GM23338 (cell line): ENCODE results near the gene PHETA2. TPM values are rescaled to one million over a fixed set of nuclear protein-coding genes. Genes with fewer than 3 reads are reported as not detected.

ENCODE experiments used
- ATAC-seq: fragments of 200-7000 bp; cut with Tn5 transposase; 3 replicates; pipeline ENCODE4 v1.9.1; 2020
- DNase-seq: peaks from one replicate; pipeline ENCODE4 v3.0.0-alpha.2; 2015; ENCODE audit warnings: low spot score
- H2AFZ ChIP-seq: fragments of 200-600 bp; sonication (generic); 2 replicates; pipeline ENCODE4 v1.8.0; 2016; ENCODE audit warnings: antibody characterized with exemption, mild to moderate bottlenecking, moderate library complexity
- H3F3A ChIP-seq: fragments of 200-600 bp; sonication (generic); replicated peaks from 2 replicates; pipeline ENCODE4 v1.8.0; 2017; ENCODE audit warnings: antibody characterized with exemption, mixed run types, low read depth
- H3K27ac ChIP-seq: fragments of 200-600 bp; sonication (generic); 2 replicates; pipeline ENCODE4 v1.6.1; 2016; ENCODE audit warnings: low read depth
- H3K27me3 ChIP-seq: fragments of 200-600 bp; sonication (generic); 2 replicates; pipeline ENCODE4 v1.8.0; 2016; ENCODE audit warnings: mild to moderate bottlenecking, mixed run types, moderate library complexity; ENCODE audit not compliant: insufficient read depth
- H3K36me3 ChIP-seq: fragments of 200-600 bp; sonication (generic); 2 replicates; pipeline ENCODE4 v1.8.0; 2016; ENCODE audit warnings: mild to moderate bottlenecking; ENCODE audit not compliant: insufficient read depth
- H3K4me1 ChIP-seq: fragments of 200-600 bp; sonication (generic); 2 replicates; pipeline ENCODE4 v1.8.0; 2016; ENCODE audit warnings: mild to moderate bottlenecking, moderate library complexity; ENCODE audit not compliant: insufficient read depth
- H3K4me2 ChIP-seq: fragments of 200-600 bp; sonication (generic); 2 replicates; pipeline ENCODE4 v1.7.1; 2017; ENCODE audit warnings: mixed run types
- H3K4me3 ChIP-seq: fragments of 200-600 bp; sonication (generic); 2 replicates; pipeline ENCODE4 v1.6.1; 2016; ENCODE audit warnings: mixed run types
- H3K79me2 ChIP-seq: fragments of 200-600 bp; sonication (generic); replicated peaks from 2 replicates; pipeline ENCODE4 v1.8.0; 2017; ENCODE audit warnings: mild to moderate bottlenecking; ENCODE audit not compliant: insufficient read depth
- H3K9me2 ChIP-seq: fragments of 200-600 bp; sonication (generic); 2 replicates; pipeline ENCODE4 v1.8.0; 2017; ENCODE audit not compliant: insufficient read depth
- H4K20me1 ChIP-seq: fragments of 200-600 bp; sonication (generic); replicated peaks from 2 replicates; pipeline ENCODE4 v1.8.0; 2017; ENCODE audit warnings: mild to moderate bottlenecking; ENCODE audit not compliant: insufficient read depth
- H3K27ac Mint-ChIP-seq: 2 replicates; pipeline ENCODE4 v1.8.0; 2020; ENCODE audit warnings: inconsistent platforms, mild to moderate bottlenecking, moderate library complexity, mixed read lengths
- H3K27me3 Mint-ChIP-seq: 3 replicates; pipeline ENCODE4 v1.8.0; 2022; ENCODE audit warnings: low read depth, mild to moderate bottlenecking, moderate library complexity, mixed read lengths, inconsistent platforms; ENCODE audit not compliant: insufficient read depth, poor library complexity
- H3K36me3 Mint-ChIP-seq: 3 replicates; pipeline ENCODE4 v1.8.0; 2021; ENCODE audit warnings: low read depth, mild to moderate bottlenecking, inconsistent platforms, moderate library complexity, mixed read lengths
- H3K4me1 Mint-ChIP-seq: 3 replicates; pipeline ENCODE4 v1.8.0; 2020; ENCODE audit warnings: mild to moderate bottlenecking, inconsistent platforms, mixed read lengths
- H3K4me3 Mint-ChIP-seq: 3 replicates; pipeline ENCODE4 v1.8.0; 2021; ENCODE audit warnings: moderate library complexity, mild to moderate bottlenecking, inconsistent platforms, mixed read lengths
- H3K9me3 Mint-ChIP-seq: 3 replicates; pipeline ENCODE4 v1.8.0; 2020; ENCODE audit warnings: moderate library complexity, mild to moderate bottlenecking, inconsistent platforms, mixed read lengths
- CREB1 ChIP-seq: fragments of 250-450 bp; sonication (Bioruptor Pico); IDR thresholded peaks from 2 replicates; pipeline ENCODE4 v1.5.0; 2020; ENCODE audit warnings: low read depth, mild to moderate bottlenecking, moderate library complexity
- CTCF ChIP-seq, 2 experiments: fragments of 200-600 bp in 1 of 2; sonication (generic) in 1 of 2; conservative IDR thresholded peaks; 2 replicates each; pipeline versions ENCODE4 v1.5.1 to v1.6.1; 2016 to 2017; ENCODE audit warnings: antibody characterized with exemption in 2 of 2, low read depth in 2 of 2, mild to moderate bottlenecking in 2 of 2, moderate library complexity in 1 of 2
- ETS1 ChIP-seq: IDR thresholded peaks from 2 replicates; pipeline ENCODE4 v1.6.1; 2016; ENCODE audit warnings: antibody characterized with exemption
- EZH2 ChIP-seq: fragments of 200-600 bp; sonication (generic); IDR thresholded peaks from one replicate; pipeline ENCODE4 v1.8.0; 2017; ENCODE audit warnings: antibody characterized with exemption, mild to moderate bottlenecking, low read depth; ENCODE audit not compliant: unreplicated experiment
- EZH2phosphoT487 ChIP-seq: fragments of 200-600 bp; sonication (generic); IDR thresholded peaks from one replicate; pipeline ENCODE4 v1.8.1; 2018; ENCODE audit warnings: antibody characterized with exemption; ENCODE audit not compliant: unreplicated experiment
- JUNB ChIP-seq: IDR thresholded peaks from one replicate; pipeline ENCODE4 v1.6.1; 2016; ENCODE audit warnings: antibody characterized with exemption; ENCODE audit not compliant: unreplicated experiment
- NANOG ChIP-seq: IDR thresholded peaks from 2 replicates; pipeline ENCODE4 v1.6.1; 2016; ENCODE audit warnings: antibody characterized with exemption, borderline replicate concordance
- POLR2AphosphoS5 ChIP-seq: IDR thresholded peaks from 2 replicates; pipeline ENCODE4 v1.6.1; 2016; ENCODE audit warnings: antibody characterized with exemption, low read depth
- REST ChIP-seq: IDR thresholded peaks from one replicate; pipeline ENCODE4 v1.6.1; 2018; ENCODE audit warnings: antibody characterized with exemption; ENCODE audit not compliant: unreplicated experiment
- STAT1 ChIP-seq: IDR thresholded peaks from one replicate; pipeline ENCODE4 v1.6.1; 2016; ENCODE audit warnings: antibody characterized with exemption; ENCODE audit not compliant: unreplicated experiment
- ZNF114 ChIP-seq: fragments of 250-450 bp; sonication (Bioruptor Pico); IDR thresholded peaks from 2 replicates; pipeline ENCODE4 v1.5.0; 2020; ENCODE audit warnings: mild to moderate bottlenecking, moderate library complexity
- ZNF331 ChIP-seq: fragments of 250-450 bp; sonication (Bioruptor Pico); IDR thresholded peaks from 2 replicates; pipeline ENCODE4 v1.5.0; 2020; ENCODE audit warnings: low read depth, mild to moderate bottlenecking, moderate library complexity
- ZNF462 ChIP-seq: fragments of 250-450 bp; sonication (Bioruptor Pico); IDR thresholded peaks from 2 replicates; pipeline ENCODE4 v1.5.0; 2020; ENCODE audit warnings: mild to moderate bottlenecking, moderate library complexity
- polyA plus RNA-seq: library from polyadenylated mRNA; unstranded; fragments of >200 nt; fragmentation: Nextera tagmentation; extraction: Ambion mirVana; gene quantifications from 2 replicates; pipeline ENCODE4 v1.2.1, GENCODE V29; 2016
- total RNA-seq: library from RNA; depleted of rRNA; stranded (reverse); fragments of >200 nt; shearing (Covaris generic); gene quantifications from 2 replicates; pipeline ENCODE4 v1.2.3, GENCODE V29; 2014

Gene PHETA2
- total and polyA plus RNA-seq, 2 experiments from 2014 or later = 4.5 to 7.6 TPM

- no peak overlapping the region for H3K4me2 ChIP-seq
- H3K27me3 ChIP-seq = no peaks in the 10 kb centered on the region
- ATAC-seq (no peak), DNase-seq (no peak)
- Mint-ChIP-seq H3K27me3 (peaks cover 21% of the 10 kb centered on the region), H3K36me3 (peaks cover 52% of the 10 kb centered on the region), H3K4me3 (no peak overlapping the region), H3K9me3 (peaks cover 6% of the 10 kb centered on the region; the same call in 2 of the 3 replicates), H3K4me1 (peaks cover 16% of the 10 kb centered on the region), H3K27ac (no peak overlapping the region)
- H3K9me2 ChIP-seq = no peaks in the 10 kb centered on the region; the same call in 1 of the 2 replicates
- TF ChIP-seq ZNF462 (no peak), ZNF331 (CRISPR knock-in tag) (no peak), ZNF114 (CRISPR knock-in tag) (no peak), POLR2AphosphoS5 (no peak), EZH2 (no peak), CREB1 (CRISPR knock-in tag) (no peak), JUNB (no peak), REST (no peak), EZH2phosphoT487 (no peak), STAT1 (no peak), NANOG (no peak), CTCF (conservative IDR thresholded peaks at IDR 0.05; ENCODE audit: low read depth in 2 of 2) (no peak), ETS1 (no peak)
- H3K4me1 ChIP-seq = peaks cover 20% of the 10 kb centered on the region
- H3K36me3 ChIP-seq = peaks cover 3% of the 10 kb centered on the region; the same call in 1 of the 2 replicates
- no peak overlapping the region for H3K27ac ChIP-seq
- no peaks in the 10 kb centered on the region for H4K20me1 ChIP-seq
- peaks cover 11% of the 10 kb centered on the region for H3F3A ChIP-seq
- no peaks in the 10 kb centered on the region for H3K79me2 ChIP-seq
- no peak overlapping the region for H3K4me3 ChIP-seq
- H2AFZ ChIP-seq = no peak overlapping the region
These were observed 7.8 kb upstream of the PHETA2 start for GRCh38 chr22:42066126-42066761.
